Activated CD8-positive, alpha-beta memory T cell treated with anti-CD3 and anti-CD28 coated beads, Interleukin-2, amount 10 ng/mL, durations not matched to agents 7 days and 5 days (primary cell): ENCODE data around the gene SLC16A10. TPM values are rescaled to one million over a fixed set of nuclear protein-coding genes. Genes with fewer than 3 reads are reported as not detected.
"Not testable (repeated sequence)": the region's sequence is repeated elsewhere in the genome, so short reads cannot be mapped to it uniquely, and the experiment has no call there.

Experiments used
- ATAC-seq: fragments of 150-1000 bp; cut with Tn5 transposase; one replicate; pipeline ENCODE4 v1.10.0; 2021; ENCODE audit warnings: moderate library complexity
- CTCF ChIA-PET: fragments of 350-600 bp; sonication (Branson Sonifier 250); formaldehyde crosslinking; loops from one replicate; lab custom pipeline; 2021; ENCODE audit warnings: antibody characterized with exemption; lab: Charles Lee
- DNase-seq: peaks from one replicate; pipeline ENCODE4 v3.0.0-alpha.2; 2020
- H3K27ac Mint-ChIP-seq: one replicate; pipeline ENCODE4 v1.8.0; 2021; ENCODE audit warnings: mild to moderate bottlenecking, mixed read lengths
- H3K27me3 Mint-ChIP-seq: one replicate; pipeline ENCODE4 v1.8.0; 2021; ENCODE audit warnings: mixed read lengths
- H3K36me3 Mint-ChIP-seq: one replicate; pipeline ENCODE4 v1.8.0; 2021; ENCODE audit warnings: mild to moderate bottlenecking, mixed read lengths
- H3K4me1 Mint-ChIP-seq: one replicate; pipeline ENCODE4 v1.8.0; 2021; ENCODE audit warnings: mixed read lengths
- H3K4me3 Mint-ChIP-seq: one replicate; pipeline ENCODE4 v1.8.0; 2021; ENCODE audit warnings: mild to moderate bottlenecking, moderate library complexity, mixed read lengths
- H3K9me3 Mint-ChIP-seq: one replicate; pipeline ENCODE4 v1.8.0; 2022; ENCODE audit warnings: low read depth, mixed read lengths
- total RNA-seq, 2 experiments: library from RNA; stranded (reverse); gene quantifications; one replicate each; pipeline ENCODE4 v1.2.3, GENCODE V29; 2021

Gene SLC16A10
- total RNA-seq, 2 experiments from 2014 or later: 2.4 to 4.8 TPM

- no peaks in the 10 kb centered on the region for H3K36me3 Mint-ChIP-seq
- CTCF ChIA-PET: no interaction called here
- no peak overlapping the region for H3K27ac Mint-ChIP-seq
- no peak overlapping the region for H3K4me3 Mint-ChIP-seq
- ATAC-seq: no peak
- DNase-seq: no peak
- no peaks in the 10 kb centered on the region for H3K27me3 Mint-ChIP-seq
- H3K9me3 Mint-ChIP-seq: no peaks in the 10 kb centered on the region
- peaks cover 12% of the 10 kb centered on the region for H3K4me1 Mint-ChIP-seq
Measured at GRCh38 chr6:111124406-111124805, 37.1 kb downstream of the SLC16A10 start.

- Mint-ChIP-seq H3K4me3 (no peak overlapping the region), H3K4me1 (no peaks in the 10 kb centered on the region), H3K27me3 (peaks cover 3% of the 10 kb centered on the region), H3K27ac (no peak overlapping the region), H3K36me3 (no peaks in the 10 kb centered on the region), H3K9me3 (no peaks in the 10 kb centered on the region)
- ATAC-seq (no peak), DNase-seq (no peak)
- CTCF ChIA-PET: no interaction called here
Measured at GRCh38 chr6:111129013-111129412, 41.7 kb downstream of the SLC16A10 start.

- CTCF ChIA-PET, H3K27me3 Mint-ChIP-seq, H3K36me3 Mint-ChIP-seq, ATAC-seq, DNase-seq, H3K4me3 Mint-ChIP-seq, H3K9me3 Mint-ChIP-seq, H3K27ac Mint-ChIP-seq, H3K4me1 Mint-ChIP-seq: not testable (repeated sequence)
Measured at GRCh38 chr6:111131018-111131417, 43.7 kb downstream of the SLC16A10 start.

DNA sequence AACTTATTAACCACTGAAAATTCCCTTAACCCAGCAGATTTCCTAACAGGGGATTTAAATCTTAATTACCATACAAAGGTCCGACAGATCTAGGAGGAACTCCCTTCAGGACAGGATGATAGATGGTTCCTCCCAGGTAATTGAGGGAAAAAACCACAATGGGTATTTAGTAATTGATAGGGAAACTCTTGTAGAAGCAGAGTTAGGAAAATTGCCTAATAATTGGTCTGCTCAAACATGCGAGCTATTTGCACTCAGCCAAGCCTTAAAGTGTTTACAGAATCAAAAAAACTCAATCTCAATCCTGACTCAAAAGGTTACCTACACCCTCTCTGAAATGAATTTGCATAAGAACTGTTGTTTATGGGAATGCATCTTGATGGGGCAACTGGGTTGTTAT, 45.4 kb downstream of the SLC16A10 start:
- DNase-seq, H3K36me3 Mint-ChIP-seq, CTCF ChIA-PET, ATAC-seq, H3K27ac Mint-ChIP-seq, H3K9me3 Mint-ChIP-seq, H3K4me1 Mint-ChIP-seq, H3K4me3 Mint-ChIP-seq, H3K27me3 Mint-ChIP-seq: not testable (repeated sequence)

DNA sequence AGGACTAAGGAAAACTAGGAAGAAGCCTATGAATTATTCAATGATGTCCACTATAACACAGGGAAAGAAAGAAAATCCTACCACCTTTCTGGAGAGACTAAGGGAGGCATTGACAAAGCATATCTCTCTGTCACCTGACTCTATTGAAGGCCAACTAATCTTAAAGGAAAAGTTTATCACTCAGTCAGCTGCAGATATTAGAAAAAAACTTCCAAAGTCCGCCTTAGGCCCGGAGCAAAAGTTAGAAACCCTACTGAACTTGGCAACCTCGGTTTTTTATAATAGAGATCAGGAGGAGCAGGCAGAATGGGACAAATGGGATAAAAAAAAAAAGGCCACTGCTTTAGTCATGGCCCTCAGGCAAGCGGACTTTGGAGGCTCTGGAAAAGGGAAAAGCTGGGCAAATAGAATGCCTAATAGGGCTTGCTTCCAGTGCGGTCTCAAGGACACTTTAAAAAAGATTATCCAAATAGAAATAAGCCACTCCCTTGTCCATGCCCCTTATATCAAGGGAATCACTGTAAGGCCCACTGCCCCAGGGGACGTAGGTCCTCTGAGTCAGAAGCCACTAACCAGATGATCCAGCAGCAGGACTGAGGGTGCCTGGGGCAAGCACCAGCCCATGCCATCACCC, 47.0 kb downstream of the SLC16A10 start:
- H3K36me3 Mint-ChIP-seq, CTCF ChIA-PET, H3K9me3 Mint-ChIP-seq, H3K27me3 Mint-ChIP-seq, ATAC-seq, H3K27ac Mint-ChIP-seq, H3K4me3 Mint-ChIP-seq, H3K4me1 Mint-ChIP-seq, DNase-seq: not testable (repeated sequence)

DNA sequence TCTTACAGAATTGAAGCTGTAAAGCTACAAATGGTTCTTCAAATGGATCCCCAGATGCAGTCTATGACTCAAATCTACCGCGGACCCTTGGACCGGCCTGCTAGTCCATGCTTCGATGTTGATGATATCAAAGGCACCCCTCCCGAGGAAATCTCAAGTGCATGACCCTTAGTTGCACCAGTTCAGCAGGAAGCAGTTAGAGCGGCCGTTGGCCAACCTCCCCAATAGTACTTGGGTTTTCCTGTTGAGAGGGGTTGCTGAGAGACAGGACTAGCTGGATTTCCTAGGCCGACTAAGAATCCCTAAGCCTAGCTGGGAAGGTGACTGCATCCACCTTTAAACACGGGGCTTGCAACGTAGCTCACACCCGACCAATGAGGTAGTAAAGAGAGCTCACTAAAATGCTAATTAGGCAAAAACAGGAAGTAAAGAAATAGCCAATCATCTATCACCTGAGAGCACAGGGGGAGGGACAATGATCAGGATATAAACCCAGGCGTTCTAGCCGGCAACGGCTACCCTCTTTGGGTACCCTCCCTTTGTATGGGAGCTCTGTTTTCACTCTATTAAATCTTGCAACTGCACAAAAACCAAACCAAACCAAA, 50.3 kb downstream of the SLC16A10 start:
- H3K27ac Mint-ChIP-seq, H3K9me3 Mint-ChIP-seq, H3K4me1 Mint-ChIP-seq, ATAC-seq, DNase-seq, H3K27me3 Mint-ChIP-seq, H3K4me3 Mint-ChIP-seq, H3K36me3 Mint-ChIP-seq, CTCF ChIA-PET: not testable (repeated sequence)

GRCh38 chr6:111147440-111147839, 60.1 kb downstream of the SLC16A10 start:
- Mint-ChIP-seq H3K9me3 (no peaks in the 10 kb centered on the region), H3K36me3 (no peaks in the 10 kb centered on the region)
- no peak for ATAC-seq

DNA sequence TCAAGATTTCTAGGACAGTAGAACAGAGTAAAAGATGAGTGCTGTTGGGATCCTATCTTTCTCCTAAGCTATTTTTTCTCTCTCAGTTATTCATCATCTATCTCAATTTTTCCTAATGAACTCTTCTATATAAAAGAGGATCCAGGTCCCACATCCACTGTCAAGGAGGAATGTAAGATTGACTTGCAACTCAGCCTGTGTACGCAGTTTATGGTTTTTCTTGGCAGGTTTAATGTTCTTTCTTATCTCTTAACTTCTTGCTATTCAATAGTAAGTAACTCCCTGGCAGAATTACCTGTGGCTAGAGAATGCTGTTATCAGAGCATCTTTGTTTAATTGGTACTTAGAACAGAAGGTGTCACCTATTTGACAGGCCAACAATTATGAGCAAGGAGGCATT, 60.8 kb downstream of the SLC16A10 start:
- ATAC-seq (no peak), DNase-seq (no peak)
- Mint-ChIP-seq H3K9me3 (no peaks in the 10 kb centered on the region), H3K4me3 (no peak overlapping the region), H3K27ac (no peak overlapping the region), H3K27me3 (peaks cover 24% of the 10 kb centered on the region), H3K4me1 (no peaks in the 10 kb centered on the region), H3K36me3 (no peaks in the 10 kb centered on the region)
- CTCF ChIA-PET: no interaction called here

More at GRCh38 chr6:111147440-111147839, 60.1 kb downstream of the SLC16A10 start:
- H3K4me3 Mint-ChIP-seq: no peak overlapping the region
- no peak for DNase-seq
- no peaks in the 10 kb centered on the region for H3K4me1 Mint-ChIP-seq
- H3K27me3 Mint-ChIP-seq: peaks cover 18% of the 10 kb centered on the region
- CTCF ChIA-PET: no interaction called here
- H3K27ac Mint-ChIP-seq: no peak overlapping the region

DNA sequence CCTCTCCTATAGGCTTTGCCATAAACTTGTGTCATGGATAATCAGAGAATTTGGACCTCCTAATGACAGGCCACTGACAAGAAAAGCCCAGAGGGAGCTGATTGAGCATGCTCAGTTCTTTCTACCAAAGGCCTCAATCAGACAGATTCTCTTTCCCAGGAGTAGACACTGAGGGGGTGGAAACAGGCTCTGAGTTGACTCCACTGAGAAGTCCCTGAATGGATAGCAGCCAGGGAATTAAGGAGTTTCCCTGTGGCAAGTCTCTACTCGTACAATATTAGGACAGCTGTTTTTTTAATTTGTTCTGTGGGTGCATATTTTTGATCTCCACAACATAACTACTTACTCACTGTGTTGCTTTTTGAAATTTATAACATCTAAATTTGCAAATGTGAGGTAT, 63.3 kb downstream of the SLC16A10 start:
- H3K27me3 Mint-ChIP-seq: peaks cover 36% of the 10 kb centered on the region
- ATAC-seq (no peak), DNase-seq (no peak)
- no peak overlapping the region for H3K27ac Mint-ChIP-seq
- H3K36me3 Mint-ChIP-seq: peaks cover 1% of the 10 kb centered on the region
- no peak overlapping the region for H3K4me3 Mint-ChIP-seq
- peaks cover 5% of the 10 kb centered on the region for H3K4me1 Mint-ChIP-seq
- CTCF ChIA-PET: no interaction called here
- no peaks in the 10 kb centered on the region for H3K9me3 Mint-ChIP-seq

DNA sequence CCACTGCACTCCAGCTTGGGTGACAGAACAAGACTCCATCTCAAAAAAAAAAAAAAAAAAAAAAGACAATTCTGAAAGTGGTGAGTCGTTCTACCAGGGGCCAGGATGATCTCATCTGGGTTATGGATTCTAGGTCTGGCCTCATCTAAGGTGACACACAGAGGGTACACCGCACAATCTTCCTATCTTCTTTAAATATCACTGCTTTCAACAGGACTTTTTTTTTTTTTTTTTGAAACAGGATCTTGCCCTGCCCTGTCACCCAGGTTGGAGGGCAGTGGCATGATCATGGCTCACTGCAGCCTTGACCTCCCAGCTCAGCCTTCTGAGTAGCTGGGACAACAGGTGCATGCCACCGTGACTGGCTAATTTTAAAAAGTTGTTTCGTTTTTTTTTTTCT, 67.7 kb downstream of the SLC16A10 start:
- CTCF ChIA-PET: no interaction called here

DNA sequence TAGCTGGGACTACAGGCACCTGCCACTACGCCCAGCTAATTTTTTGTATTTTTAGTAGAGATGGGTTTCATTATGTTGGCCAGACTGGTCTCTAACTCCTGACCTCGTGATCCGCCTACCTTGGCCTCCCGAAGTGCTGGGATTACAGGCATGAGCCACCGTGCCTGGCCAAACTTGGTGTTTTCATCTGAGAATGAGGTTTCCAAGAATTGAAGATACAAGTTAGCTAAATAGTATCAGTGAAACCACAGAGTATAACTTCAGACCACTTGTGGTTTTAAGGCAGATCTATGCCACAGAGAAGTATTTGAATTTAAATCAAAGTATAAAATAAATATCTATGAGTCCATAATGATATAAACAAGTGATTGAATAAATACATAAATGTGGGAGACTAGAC, 70.1 kb downstream of the SLC16A10 start:
- DNase-seq (peak; percentile 49), ATAC-seq (peak; percentile 61)
- peaks cover 9% of the 10 kb centered on the region for H3K9me3 Mint-ChIP-seq
- H3K27ac Mint-ChIP-seq: no peak overlapping the region
- H3K4me1 Mint-ChIP-seq: peaks cover 27% of the 10 kb centered on the region
- CTCF ChIA-PET: no interaction called here
- peaks cover 39% of the 10 kb centered on the region for H3K27me3 Mint-ChIP-seq
- H3K36me3 Mint-ChIP-seq: peaks cover 19% of the 10 kb centered on the region
- no peak overlapping the region for H3K4me3 Mint-ChIP-seq

More for the DNA sequence above, 67.7 kb downstream of the SLC16A10 start:
- Mint-ChIP-seq H3K4me1 (peaks cover 25% of the 10 kb centered on the region), H3K36me3 (peaks cover 8% of the 10 kb centered on the region), H3K27me3 (peaks cover 48% of the 10 kb centered on the region), H3K9me3 (no peaks in the 10 kb centered on the region), H3K27ac (no peak overlapping the region), H3K4me3 (no peak overlapping the region)
- DNase-seq: no peak
- no peak for ATAC-seq

DNA sequence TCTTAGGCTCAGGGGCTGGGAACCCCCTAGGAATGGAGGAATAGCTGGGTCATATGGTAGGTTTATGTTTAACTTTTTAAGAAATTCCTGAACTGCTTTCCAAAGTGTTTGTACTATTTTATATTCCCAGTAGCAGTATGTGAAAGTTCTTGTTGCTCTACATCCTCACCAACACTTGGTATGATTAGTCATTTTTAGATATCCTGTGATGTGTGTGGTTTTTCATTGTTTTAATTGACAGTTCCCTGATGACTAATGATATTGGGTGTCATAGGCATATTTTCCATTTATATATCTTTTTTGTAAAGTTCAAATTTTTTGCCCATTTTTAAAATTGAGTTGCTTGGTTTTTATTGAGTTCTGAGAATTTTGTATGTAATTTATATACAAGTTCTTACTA, 72.3 kb downstream of the SLC16A10 start:
- peaks cover 24% of the 10 kb centered on the region for H3K4me1 Mint-ChIP-seq
- DNase-seq: no peak
- H3K9me3 Mint-ChIP-seq: peaks cover 11% of the 10 kb centered on the region
- no peak overlapping the region for H3K27ac Mint-ChIP-seq
- ATAC-seq: peak; percentile 63
- CTCF ChIA-PET: no interaction called here
- H3K36me3 Mint-ChIP-seq: peaks cover 23% of the 10 kb centered on the region
- peaks cover 26% of the 10 kb centered on the region for H3K27me3 Mint-ChIP-seq
- H3K4me3 Mint-ChIP-seq: no peak overlapping the region

DNA sequence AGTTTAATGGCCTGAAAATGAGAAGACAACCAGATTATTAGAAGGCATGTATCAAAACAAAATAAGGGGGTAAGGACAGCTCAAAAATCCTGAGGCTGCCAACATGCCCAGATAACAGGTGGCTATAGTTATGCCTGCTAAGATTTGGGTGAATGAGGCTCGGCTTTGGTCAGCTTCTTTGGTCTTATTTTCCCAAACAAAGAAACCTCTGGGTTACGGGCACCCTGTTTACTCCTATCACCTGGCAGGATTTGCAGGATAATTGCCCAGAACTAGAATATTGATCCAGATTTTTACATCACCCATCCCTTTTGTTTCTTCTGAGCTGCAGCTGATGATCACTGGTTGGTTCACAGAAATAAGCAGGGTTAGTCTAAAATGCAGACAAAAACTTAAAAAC, 74.3 kb downstream of the SLC16A10 start:
- CTCF ChIA-PET: no interaction called here

DNA sequence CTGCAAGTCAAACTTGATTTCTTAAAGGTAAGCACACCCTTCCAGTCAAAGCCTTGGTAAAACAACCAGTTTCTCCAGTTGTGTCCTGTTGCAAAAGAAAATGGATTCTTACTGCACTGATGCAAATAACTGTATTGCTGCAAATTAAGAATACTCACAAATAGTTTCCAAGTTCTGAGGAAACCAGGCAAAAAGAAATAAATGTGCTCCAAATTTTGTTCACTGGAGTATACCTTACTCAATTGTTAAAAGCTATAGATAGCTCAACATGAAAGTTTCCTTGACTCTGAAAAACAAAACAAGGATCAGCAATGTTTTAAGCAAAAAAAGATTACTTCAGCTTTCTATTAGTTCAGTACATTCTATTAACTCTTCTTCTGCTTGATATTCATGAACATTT, 75.2 kb downstream of the SLC16A10 start:
- H3K4me1 Mint-ChIP-seq: peaks cover 13% of the 10 kb centered on the region
- H3K36me3 Mint-ChIP-seq: peaks cover 28% of the 10 kb centered on the region
- peaks cover 20% of the 10 kb centered on the region for H3K27me3 Mint-ChIP-seq
- no peak overlapping the region for H3K4me3 Mint-ChIP-seq
- H3K27ac Mint-ChIP-seq: no peak overlapping the region
- ATAC-seq: no peak
- CTCF ChIA-PET: no interaction called here
- H3K9me3 Mint-ChIP-seq: peaks cover 11% of the 10 kb centered on the region
- DNase-seq: no peak

More for the DNA sequence above, 74.3 kb downstream of the SLC16A10 start:
- Mint-ChIP-seq H3K27ac (no peak overlapping the region), H3K9me3 (peaks cover 11% of the 10 kb centered on the region), H3K4me3 (no peak overlapping the region), H3K27me3 (peaks cover 20% of the 10 kb centered on the region), H3K4me1 (peaks cover 18% of the 10 kb centered on the region), H3K36me3 (peaks cover 28% of the 10 kb centered on the region)
- no peak for DNase-seq
- no peak for ATAC-seq
